ENCODE measurements around the gene DAPK1.

DNA sequence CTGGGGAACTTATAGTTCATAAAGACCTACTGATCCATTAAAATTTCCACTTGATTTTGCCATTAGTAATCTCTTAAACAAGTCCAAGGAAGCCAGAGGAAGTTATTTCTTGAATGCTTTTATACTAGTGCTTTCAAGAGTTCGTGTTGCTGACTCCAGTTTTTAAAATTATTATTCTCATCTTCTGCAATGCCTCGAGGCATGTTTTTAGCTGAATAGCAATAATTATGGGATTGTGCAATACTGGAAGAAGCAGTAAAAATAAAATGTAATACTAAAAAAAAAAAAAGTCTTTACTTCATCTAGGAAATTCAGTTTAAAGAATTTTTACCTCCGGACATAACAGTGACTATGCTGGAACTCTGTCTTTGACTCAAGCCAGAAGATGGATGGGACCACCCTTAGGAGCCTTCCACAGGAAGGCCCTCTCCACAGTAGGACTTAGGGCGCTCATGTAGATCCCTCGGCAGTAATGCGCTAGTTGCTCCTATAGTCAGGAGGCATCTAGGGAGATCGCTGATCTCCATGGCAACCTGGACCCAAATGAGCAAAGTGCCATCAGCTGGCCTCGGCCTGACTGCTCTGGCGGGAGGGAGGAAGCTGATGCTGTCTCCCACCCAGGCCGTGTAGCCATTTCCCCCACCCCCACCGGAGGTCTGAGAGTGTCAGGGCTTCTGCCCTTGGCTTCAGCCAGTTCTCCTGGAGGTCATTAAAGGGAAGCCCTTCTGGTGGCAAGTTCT lies 56.7 kb downstream of the DAPK1 start:
- TF ChIP-seq CTCF (IDR thresholded peaks at IDR 0.05; ENCODE audit: insufficient read depth, low read depth, low read length) (no peak), EZH2 (IDR thresholded peaks at IDR 0.05; ENCODE audit: insufficient read depth, low read length) (no peak)
